HepG2 (cell line): ENCODE measurements around the gene TOMM6. TPM values are rescaled to one million over a fixed set of nuclear protein-coding genes. Genes with fewer than 3 reads are reported as not detected.

Experiments used
- ARID4A ChIP-seq: sonication (generic); formaldehyde crosslinking; IDR thresholded peaks from 2 replicates; pipeline ENCODE4 v1.5.0; 2020; ENCODE audit warnings: mild to moderate bottlenecking, missing genetic modification reagents, borderline replicate concordance
- ARNTL ChIP-seq: sonication (generic); formaldehyde crosslinking; IDR thresholded peaks from 2 replicates; pipeline ENCODE4 v1.4.0; 2020; ENCODE audit warnings: mild to moderate bottlenecking, missing genetic modification reagents
- ASH2L ChIP-seq: fragments of 300-600, 200-600 bp; sonication (generic); IDR thresholded peaks from 2 replicates; pipeline ENCODE4 v1.7.0; 2017; ENCODE audit warnings: low read depth, mild to moderate bottlenecking, moderate library complexity, mixed read lengths, low read length; ENCODE audit not compliant: insufficient read length
- BRCA1 ChIP-seq: sonication (generic); formaldehyde crosslinking; IDR thresholded peaks from 2 replicates; pipeline ENCODE4 v1.4.0; 2020; ENCODE audit warnings: missing genetic modification reagents
- CSRNP2 ChIP-seq: sonication (generic); formaldehyde crosslinking; conservative IDR thresholded peaks from 2 replicates; pipeline ENCODE4 v1.8.0; 2022; ENCODE audit warnings: low read depth, missing genetic modification reagents
- EP300 ChIP-seq, 3 experiments: sonication (generic) in 1 of 3; formaldehyde crosslinking in 1 of 3; IDR thresholded peaks; 2 replicates each; pipeline versions ENCODE4 v1.5.1 to v1.6.1; 2011 to 2020; ENCODE audit warnings: low read depth in 2 of 3, low read length in 2 of 3, borderline replicate concordance in 1 of 3, improper control_type of control experiment in 1 of 3, mild to moderate bottlenecking in 1 of 3, missing genetic modification reagents in 1 of 3, moderate library complexity in 1 of 3
- GABPA ChIP-seq, 2 experiments: IDR thresholded peaks; 2 replicates each; pipeline ENCODE4 v1.6.1; 2011 to 2016; ENCODE audit warnings: low read depth in 2 of 2, low read length in 1 of 2, missing biosample characterization in 1 of 2, missing genetic modification characterization in 1 of 2
- NR2F1 ChIP-seq, 2 experiments: fragments of 450-650 bp in 1 of 2; formaldehyde crosslinking in 1 of 2; IDR thresholded peaks; 2 replicates each; pipeline versions ENCODE4 v1.5.0 to v1.6.1; 2016 to 2020; ENCODE audit warnings: mild to moderate bottlenecking in 1 of 2, missing compliant biosample characterization in 1 of 2, missing genetic modification reagents in 1 of 2, moderate library complexity in 1 of 2
- NR2F2 ChIP-seq: IDR thresholded peaks from 2 replicates; pipeline ENCODE4 v1.6.1; 2012; ENCODE audit warnings: low read depth, inconsistent platforms, borderline replicate concordance
- POGK ChIP-seq: sonication (generic); formaldehyde crosslinking; conservative IDR thresholded peaks from 2 replicates; pipeline ENCODE4 v1.8.0; 2022; ENCODE audit warnings: mild to moderate bottlenecking, moderate library complexity, missing genetic modification reagents
- SAFB2 ChIP-seq: sonication (generic); formaldehyde crosslinking; IDR thresholded peaks from 2 replicates; pipeline ENCODE4 v1.5.1; 2020; ENCODE audit warnings: missing genetic modification reagents, low read depth, mild to moderate bottlenecking, borderline replicate concordance
- THAP11 ChIP-seq: IDR thresholded peaks from 2 replicates; pipeline ENCODE4 v1.6.1; 2016; ENCODE audit warnings: missing biosample characterization, missing genetic modification reagents
- ZBTB25 ChIP-seq: IDR thresholded peaks from 2 replicates; pipeline ENCODE4 v1.6.1; 2018; ENCODE audit warnings: missing genetic modification reagents
- ZKSCAN8 ChIP-seq: IDR thresholded peaks from 2 replicates; pipeline ENCODE4 v1.6.1; 2016; ENCODE audit warnings: borderline replicate concordance, missing genetic modification reagents, missing compliant biosample characterization
- ZNF253 ChIP-seq: sonication (generic); formaldehyde crosslinking; IDR thresholded peaks from 2 replicates; pipeline ENCODE4 v1.8.0; 2022; ENCODE audit warnings: mild to moderate bottlenecking, missing genetic modification reagents, borderline replicate concordance
- ZNF263 ChIP-seq: sonication (generic); formaldehyde crosslinking; IDR thresholded peaks from 2 replicates; pipeline ENCODE4 v1.4.0; 2020; ENCODE audit warnings: missing genetic modification reagents
- ZNF556 ChIP-seq: sonication (generic); formaldehyde crosslinking; IDR thresholded peaks from 2 replicates; pipeline ENCODE4 v1.4.0; 2020; ENCODE audit warnings: mild to moderate bottlenecking, missing genetic modification reagents, borderline replicate concordance
- polyA plus RNA-seq, 8 experiments: library from polyadenylated mRNA; depleted of rRNA in 3 of 8; stranded (reverse) in 7 of 8; unstranded in 1 of 8; fragments of >200 nt; fragmentation: Illumina TruSeq in 4 of 8; extraction: Trizol in 4 of 8; gene quantifications; 2 replicates each; pipeline versions ENCODE4 v1.2.1 to v1.2.3, GENCODE V29; 2011 to 2016; ENCODE audit warnings: low read depth in 4 of 8, missing spikeins in 1 of 8, mixed read lengths in 1 of 8; ENCODE audit not compliant: insufficient read depth in 1 of 8
- total RNA-seq, 5 experiments: library from RNA; depleted of rRNA; stranded (reverse); fragments of >200 nt; fragmentation: Illumina TruSeq; extraction: Trizol; gene quantifications; 2 replicates each; pipeline ENCODE4 v1.2.3, GENCODE V29; 2016; ENCODE audit warnings: low read depth in 1 of 5

The TOMM6 gene
- total and polyA plus RNA-seq, 2 of the 13 experiments (the other 11 are each of a cell fraction or from before 2014, with no cell fraction given) = 320 to 321 TPM

- TF ChIP-seq GABPA (IDR thresholded peaks at IDR 0.05; ENCODE audit: low read depth, low read length) = no peak
- TF ChIP-seq GABPA (CRISPR knock-in tag; IDR thresholded peaks at IDR 0.05; ENCODE audit: low read depth) = no peak
- TF ChIP-seq NR2F2 = no peak
- peak; percentile 43 for TF ChIP-seq ASH2L
- TF ChIP-seq THAP11 (CRISPR knock-in tag) = peak; percentile 34; the same call in 1 of the 2 replicates
- TF ChIP-seq SAFB2 (CRISPR knock-in tag) = no peak
- TF ChIP-seq NR2F1 (CRISPR knock-in tag; IDR thresholded peaks at IDR 0.05) = no peak
- TF ChIP-seq ZNF263 = no peak
- TF ChIP-seq ZNF556 (CRISPR knock-in tag) = peak; percentile 21; the same call in 1 of the 2 replicates
- TF ChIP-seq ARID4A (CRISPR knock-in tag) = peak; percentile 47; the same call in 1 of the 2 replicates
- TF ChIP-seq BRCA1 = no peak
- no peak for TF ChIP-seq ZBTB25 (CRISPR knock-in tag)
- TF ChIP-seq ARNTL = no peak
- no peak for TF ChIP-seq ZKSCAN8 (CRISPR knock-in tag)
- no peak for TF ChIP-seq CSRNP2 (CRISPR knock-in tag)
- no peak for TF ChIP-seq ZNF253 (CRISPR knock-in tag)
- TF ChIP-seq POGK (CRISPR knock-in tag) = no peak
- peak in 1 of 2 experiments; percentile 50; a peak in 1 of 4 replicates for TF ChIP-seq EP300 (IDR thresholded peaks at IDR 0.05; ENCODE audit: low read depth in 2 of 2, low read length in 2 of 2)
- no peak for TF ChIP-seq EP300 (CRISPR knock-in tag; IDR thresholded peaks at IDR 0.05; ENCODE audit: borderline replicate concordance)
Measured at GRCh38 chr6:41739041-41739440, 48.5 kb upstream of the TOMM6 start (continued).
